Activated CD8-positive, alpha-beta memory T cell treated with anti-CD3 and anti-CD28 coated beads, Interleukin-2, amount 50 U/mL, for 1 hour (primary cell): Measurements from ENCODE around the gene DNHD1.

Experiments used
- DNase-seq: peaks from one replicate; pipeline ENCODE4 v3.0.0-alpha.2; 2020; ENCODE audit errors: extremely low read depth

DNHD1 gene

GRCh38 chr11:6611092-6611962 lies 114.2 kb downstream of the DNHD1 start:
- no peak for DNase-seq

- DNase-seq, result no peak
These were observed 114.8 kb downstream of the DNHD1 start for GRCh38 chr11:6611963-6612212.

- peak; percentile 93 for DNase-seq
These were observed 115.3 kb downstream of the DNHD1 start, which contains the start of gene TAF10 for GRCh38 chr11:6612213-6613041. TAF10 (minus strand) TSS chr11:6612216; CDS start chr11:6612189, 27 bp downstream.

- no peak for DNase-seq
These were observed 116.4 kb downstream of the DNHD1 start for GRCh38 chr11:6613496-6613895.

- DNase-seq, result no peak
These were observed 117.4 kb downstream of the DNHD1 start for GRCh38 chr11:6614446-6614845.

GRCh38 chr11:6615046-6615445 lies 118.0 kb downstream of the DNHD1 start:
- DNase-seq, result no peak

GRCh38 chr11:6615882-6616585 lies 119.0 kb downstream of the DNHD1 start:
- DNase-seq, result no peak

- no peak for DNase-seq
These were observed 119.6 kb downstream of the DNHD1 start for GRCh38 chr11:6616596-6617250.

GRCh38 chr11:6617315-6617781 lies 120.3 kb downstream of the DNHD1 start:
- DNase-seq, result no peak

- DNase-seq, result peak; percentile 56
These were observed 121.3 kb downstream of the DNHD1 start for GRCh38 chr11:6618117-6619003.

GRCh38 chr11:6619004-6619745 lies 122.1 kb downstream of the DNHD1 start, which contains the start of gene TPP1:
TPP1 (minus strand) TSS chr11:6619422; CDS start chr11:6619400, 22 bp downstream.
- peak; percentile 73 for DNase-seq

GRCh38 chr11:6620636-6621035 lies 123.6 kb downstream of the DNHD1 start:
- DNase-seq, result no peak
